ENCODE measurements around the gene LENG9. TPM values are rescaled to one million over a fixed set of nuclear protein-coding genes. Genes with fewer than 3 reads are reported as not detected.

The LENG9 gene
- total RNA-seq, 1 donor from 2014 or later = 6.0 TPM

- ATAC-seq (no peak), DNase-seq (ENCODE audit: low spot score) (no peak)
- intact Hi-C loops (cut with DNase I) = no loop called here
Measured at GRCh38 chr19:54415901-54416673, 47.5 kb downstream of the LENG9 start.

- intact Hi-C loops (cut with DNase I) = no loop called here
- DNase-seq (ENCODE audit: low spot score) = no peak
- no peak for ATAC-seq
Measured at GRCh38 chr19:54415208-54415900, 48.2 kb downstream of the LENG9 start, which contains the start of gene TTYH1. Gene TTYH1 (plus strand): TSS chr19:54415464. CDS start chr19:54415553, 89 bp downstream.

GRCh38 chr19:54414156-54414555 lies 49.4 kb downstream of the LENG9 start:
- no peak for ATAC-seq
- intact Hi-C loops (cut with DNase I) = loop anchor here (1.0 kb wide), 1 partner anchor 41 kb away; no protein-coding TSS in a partner anchor
- no peak for DNase-seq (ENCODE audit: low spot score)

- intact Hi-C loops (cut with DNase I) = no loop called here
- no peak for ATAC-seq
- no peak for DNase-seq (ENCODE audit: low spot score)
Measured at GRCh38 chr19:54412877-54413276, 50.7 kb downstream of the LENG9 start.

Other genes starting within 250 kb of the LENG9 start
- 23.9 TPM for gene LILRB3, start 240.8 kb downstream of the LENG9 start, total RNA-seq
- gene LILRA6, start 221.0 kb downstream of the LENG9 start, total RNA-seq = 11.4 TPM
- gene LILRB5, start 206.5 kb downstream of the LENG9 start, total RNA-seq = 24.1 TPM
- 12.9 TPM for gene LILRB2, start 182.7 kb downstream of the LENG9 start, total RNA-seq
- 5.3 TPM for gene LILRA5, start 150.6 kb downstream of the LENG9 start, total RNA-seq
- 2.1 TPM for gene LILRA4, start 124.6 kb downstream of the LENG9 start, total RNA-seq
- 44.7 TPM for gene LAIR1, start 98.8 kb downstream of the LENG9 start, total RNA-seq
- 72.2 TPM for gene TTYH1, start 48.3 kb downstream of the LENG9 start, total RNA-seq
- 305 TPM for gene LENG8, start 14.6 kb downstream of the LENG9 start, total RNA-seq
- 52.8 TPM for gene CDC42EP5, start 9.5 kb upstream of the LENG9 start, total RNA-seq
- gene LAIR2, start 39.1 kb upstream of the LENG9 start, total RNA-seq = 1.1 TPM
- 5.3 TPM for gene LILRA2, start 110.0 kb upstream of the LENG9 start, total RNA-seq
- gene LILRA1, start 129.9 kb upstream of the LENG9 start, total RNA-seq = 2.3 TPM
- 10.7 TPM for gene LILRB1, start 166.7 kb upstream of the LENG9 start, total RNA-seq
- gene LILRB4, start 199.2 kb upstream of the LENG9 start, total RNA-seq = 5.5 TPM

All from sciatic nerve (tissue), 2 donors.